ENCODE data around the gene PDE4A.
"Not testable (repeated sequence)": the region's sequence is repeated elsewhere in the genome, so short reads cannot be mapped to it uniquely, and the experiment has no call there.

The PDE4A gene

DNA sequence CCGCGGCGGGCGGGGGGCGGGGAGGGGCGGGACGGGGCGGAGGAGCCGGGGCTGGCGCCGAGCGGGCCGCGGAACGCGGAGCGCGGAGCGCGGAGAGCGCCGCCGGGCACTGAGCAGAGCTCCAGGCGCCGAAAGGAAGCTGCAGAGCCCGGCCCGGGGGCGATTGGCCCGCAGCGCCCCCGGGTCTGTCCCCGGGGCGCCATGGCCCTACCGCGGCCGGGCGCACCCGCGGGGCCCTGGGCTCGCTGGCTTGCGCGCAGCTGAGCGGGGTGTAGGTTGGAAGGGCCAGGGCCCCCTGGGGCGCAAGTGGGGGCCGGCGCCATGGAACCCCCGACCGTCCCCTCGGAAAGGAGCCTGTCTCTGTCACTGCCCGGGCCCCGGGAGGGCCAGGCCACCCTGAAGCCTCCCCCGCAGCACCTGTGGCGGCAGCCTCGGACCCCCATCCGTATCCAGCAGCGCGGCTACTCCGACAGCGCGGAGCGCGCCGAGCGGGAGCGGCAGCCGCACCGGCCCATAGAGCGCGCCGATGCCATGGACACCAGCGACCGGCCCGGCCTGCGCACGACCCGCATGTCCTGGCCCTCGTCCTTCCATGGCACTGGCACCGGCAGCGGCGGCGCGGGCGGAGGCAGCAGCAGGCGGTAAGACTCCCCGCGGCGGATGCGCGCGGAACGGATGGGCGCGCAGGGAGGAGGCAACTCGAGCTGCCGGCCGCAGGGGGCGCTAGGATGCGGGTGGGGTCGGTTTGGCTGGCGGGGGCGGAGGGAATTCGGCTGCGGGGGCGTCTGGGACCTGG is at the start of gene PDE4A:
Gene PDE4A, plus strand, starts transcription at position 95 of the 796 bp plus-strand sequence. Its CDS starts 227 bp downstream, at position 322.
- DNase-seq = peak; percentile 68

GRCh38 chr19:10372690-10373089 is 47.6 kb upstream of the PDE4A start:
- DNase-seq = peak; percentile 76

DNA sequence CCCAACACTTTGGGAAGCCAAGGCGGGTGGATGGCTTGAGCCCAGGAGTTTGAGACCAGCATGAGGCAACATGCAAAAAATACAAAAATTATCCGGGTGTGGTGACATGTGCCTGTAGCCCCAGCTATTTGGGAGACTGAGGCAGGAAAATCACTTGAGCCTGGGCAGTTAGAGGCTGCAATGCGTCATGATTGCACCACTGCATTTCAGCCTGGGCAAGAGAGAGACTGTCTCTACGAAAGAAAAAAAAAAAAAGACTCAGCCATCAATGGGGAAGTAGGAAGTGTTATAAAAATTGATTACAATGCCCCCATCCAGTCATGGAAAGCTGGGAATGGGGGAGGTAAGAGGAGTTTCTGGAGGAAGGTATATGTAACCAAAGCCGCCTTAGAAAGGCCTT is 45.4 kb upstream of the PDE4A start:
- DNase-seq = peak; percentile 41

DNA sequence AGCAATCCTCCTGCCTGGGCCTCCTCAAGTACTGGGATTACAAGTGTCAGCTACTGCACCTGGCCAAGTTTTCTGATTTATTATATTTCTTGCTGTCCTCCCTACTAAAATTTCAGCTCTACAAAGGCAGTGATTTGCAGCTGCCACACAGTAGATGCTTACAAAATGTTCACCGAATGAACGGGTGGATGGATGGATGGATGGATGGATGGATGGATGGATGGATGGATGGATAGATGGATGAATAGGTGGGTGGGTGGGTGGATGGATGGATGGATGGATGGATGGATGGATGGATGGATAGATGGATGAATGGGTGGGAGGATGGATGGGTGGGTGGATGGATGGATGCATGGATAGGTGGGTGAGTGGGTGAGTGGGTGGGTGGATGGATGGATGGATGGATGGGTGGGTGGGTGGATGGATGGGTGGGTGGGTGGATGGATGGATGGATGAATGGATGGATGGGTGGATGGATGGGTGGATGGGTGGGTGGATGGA is 43.1 kb upstream of the PDE4A start:
- not testable (repeated sequence) for DNase-seq

DNA sequence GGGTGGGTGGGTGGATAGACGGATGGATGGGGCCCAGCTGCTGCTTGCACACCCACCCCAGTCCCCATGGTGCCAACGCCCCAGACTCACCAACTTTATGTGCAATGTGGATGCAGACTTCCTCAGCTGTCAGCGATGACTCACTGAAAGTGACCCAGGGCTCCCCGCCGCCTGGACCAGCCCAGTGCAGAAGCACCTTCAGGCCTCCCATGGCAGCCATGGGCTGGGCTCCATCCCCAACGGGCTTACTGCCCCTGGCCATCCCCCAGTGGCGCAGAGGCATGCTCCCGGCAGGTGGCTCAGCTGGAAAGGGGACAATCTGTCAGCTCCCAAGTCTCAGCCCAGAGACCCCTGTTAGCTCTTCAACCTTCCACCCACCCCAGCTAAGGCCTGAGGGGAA is 42.2 kb upstream of the PDE4A start:
- peak; percentile 11 for DNase-seq

- DNase-seq = no peak
These were observed 40.4 kb upstream of the PDE4A start for GRCh38 chr19:10379880-10380312.

- DNase-seq = peak; percentile 98
These were observed 39.8 kb upstream of the PDE4A start, which contains the start of gene TYK2 for GRCh38 chr19:10380313-10381102. Gene TYK2 (minus strand): TSS chr19:10380572. CDS start chr19:10378406, 2,166 bp downstream.

GRCh38 chr19:10383223-10383499 is 37.2 kb upstream of the PDE4A start:
- not testable (repeated sequence) for DNase-seq

- DNase-seq = no peak
These were observed 35.8 kb upstream of the PDE4A start for GRCh38 chr19:10384580-10384979.

DNA sequence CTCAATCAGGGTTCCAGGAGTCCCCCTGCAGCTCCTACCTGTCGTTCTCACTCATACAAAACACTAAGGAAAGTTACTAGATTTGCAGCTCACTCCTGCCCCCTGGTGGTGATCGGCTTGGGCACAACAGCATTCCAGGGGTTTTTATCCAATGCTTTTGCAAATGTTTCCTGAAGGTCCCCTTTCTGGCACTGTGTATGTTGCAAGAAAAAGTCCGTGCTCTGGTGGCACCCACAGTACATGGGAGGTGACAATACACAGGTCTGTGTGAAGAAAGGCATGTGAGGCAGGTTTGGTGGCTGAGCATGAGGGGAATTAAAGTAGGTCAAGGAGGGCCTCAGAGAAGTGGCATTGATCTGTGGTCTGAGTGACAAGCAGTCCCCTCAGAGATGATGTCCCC is 31.4 kb upstream of the PDE4A start:
- DNase-seq = peak; percentile 88

- DNase-seq = no peak
These were observed 30.5 kb upstream of the PDE4A start for GRCh38 chr19:10389863-10390262.

DNA sequence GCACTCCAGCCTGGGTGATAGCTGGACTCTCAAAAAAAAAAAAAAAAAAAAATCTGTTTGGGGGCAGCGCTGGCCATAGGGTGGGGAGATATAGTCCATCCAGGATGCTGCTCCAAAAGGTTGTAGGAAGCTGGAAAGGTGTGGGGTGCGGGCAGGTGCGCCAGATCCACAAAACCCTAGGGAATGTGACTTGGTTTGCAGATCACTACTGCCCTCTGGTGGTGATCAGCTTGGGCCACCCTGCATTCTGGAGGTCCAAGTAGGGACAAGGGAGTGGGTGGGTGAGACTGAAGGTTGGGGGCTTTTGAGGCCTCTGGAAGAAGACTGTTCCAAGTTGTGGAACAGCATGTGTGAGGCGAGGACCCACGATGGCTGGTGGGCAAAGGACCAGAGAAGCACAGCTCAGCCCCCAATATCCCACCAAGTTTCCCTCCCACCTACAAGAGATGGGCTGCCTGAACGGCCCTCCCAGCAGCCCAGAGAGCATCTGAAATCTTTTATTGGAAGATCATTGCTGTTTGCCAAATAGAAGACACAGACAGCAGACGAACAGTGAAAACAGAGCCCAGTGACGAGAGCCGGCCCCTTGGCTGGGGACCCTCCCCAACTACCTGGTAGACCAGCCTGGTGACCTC is 29.6 kb upstream of the PDE4A start:
- DNase-seq = peak; percentile 74

- DNase-seq = no peak
These were observed 28.2 kb upstream of the PDE4A start for GRCh38 chr19:10392120-10392519.

- DNase-seq = no peak
These were observed 27.2 kb upstream of the PDE4A start for GRCh38 chr19:10393137-10393536.

DNA sequence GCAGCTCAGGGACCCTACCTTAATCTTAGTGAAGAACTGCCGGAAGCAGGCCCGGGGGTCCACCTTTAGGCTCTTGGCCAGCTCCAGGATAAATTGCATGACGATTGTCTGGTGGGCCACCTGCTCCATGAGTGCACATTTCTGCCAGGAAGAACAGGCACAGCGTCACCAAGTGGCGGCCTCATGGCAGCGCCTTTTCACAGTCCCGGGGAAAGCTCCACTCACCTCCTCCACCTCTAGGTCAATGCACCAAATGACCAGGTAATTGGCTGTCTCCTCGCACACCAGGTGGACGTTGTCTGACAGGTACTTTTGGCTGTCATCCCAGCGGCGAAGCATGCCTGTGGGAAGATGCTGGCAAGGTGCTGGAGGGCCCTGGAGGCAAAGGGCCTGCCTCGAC is 25.3 kb upstream of the PDE4A start:
- no peak for DNase-seq

DNA sequence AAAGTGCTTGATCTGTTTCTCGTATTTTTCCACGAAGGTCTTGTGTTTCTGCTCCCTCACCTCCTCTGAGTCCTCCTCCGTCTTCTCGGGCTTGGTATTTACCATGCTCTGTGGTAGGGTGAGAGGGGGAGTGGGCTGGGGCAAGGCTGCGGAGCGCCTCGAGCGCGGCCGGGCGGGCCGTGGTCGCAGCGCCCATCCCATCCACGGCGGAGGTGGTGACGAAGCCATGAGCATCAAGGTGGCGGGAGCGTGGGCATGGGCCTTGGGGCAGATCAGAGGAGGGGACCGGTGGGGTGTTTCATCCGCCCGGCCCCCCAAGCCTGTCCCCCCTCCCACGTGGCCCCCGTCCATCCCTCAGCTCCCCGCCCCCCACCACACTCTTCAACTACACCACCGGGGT is 24.9 kb upstream of the PDE4A start:
- DNase-seq = no peak

DNA sequence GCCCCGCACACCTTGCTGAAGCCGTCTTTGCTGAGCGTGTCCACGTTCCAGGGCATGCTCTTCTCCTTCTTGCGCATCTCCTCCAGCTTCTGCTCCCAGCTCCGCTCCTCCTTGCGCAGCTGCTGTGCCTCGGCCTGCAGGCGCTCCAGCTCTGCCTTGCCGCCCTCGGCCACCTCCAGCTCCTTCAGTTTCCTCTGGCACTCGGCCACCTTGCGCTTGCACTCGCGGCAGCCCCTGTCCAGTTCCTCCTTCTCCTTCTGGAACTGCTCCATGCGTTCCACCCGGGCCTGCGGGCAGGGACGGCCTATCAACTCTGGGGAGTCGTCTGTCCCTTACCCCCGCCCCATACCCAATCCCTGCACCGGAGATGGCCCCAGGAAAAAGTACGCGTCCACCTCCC is 24.4 kb upstream of the PDE4A start:
- no peak for DNase-seq

DNA sequence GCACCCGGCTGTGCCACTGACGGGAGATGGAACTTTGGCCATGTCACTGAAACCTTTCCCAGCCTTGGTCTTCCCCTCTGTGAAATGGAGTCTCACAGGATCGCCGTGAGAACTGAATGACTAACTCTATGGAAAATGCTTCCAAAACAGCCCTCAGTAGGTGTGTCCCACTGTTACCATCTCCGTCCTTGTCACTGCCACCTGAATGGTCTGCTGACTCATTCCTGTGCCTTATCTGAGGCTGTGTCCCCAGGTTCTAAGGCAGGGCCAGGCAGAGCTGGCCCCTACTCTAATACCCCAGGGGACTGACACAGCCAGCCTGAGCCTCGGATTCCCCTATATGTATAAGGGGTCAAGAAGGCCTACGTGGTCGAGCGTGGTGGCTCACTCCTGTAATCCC is 21.5 kb upstream of the PDE4A start:
- DNase-seq = no peak

GRCh38 chr19:10399340-10399739 is 21.0 kb upstream of the PDE4A start:
- not testable (repeated sequence) for DNase-seq

DNA sequence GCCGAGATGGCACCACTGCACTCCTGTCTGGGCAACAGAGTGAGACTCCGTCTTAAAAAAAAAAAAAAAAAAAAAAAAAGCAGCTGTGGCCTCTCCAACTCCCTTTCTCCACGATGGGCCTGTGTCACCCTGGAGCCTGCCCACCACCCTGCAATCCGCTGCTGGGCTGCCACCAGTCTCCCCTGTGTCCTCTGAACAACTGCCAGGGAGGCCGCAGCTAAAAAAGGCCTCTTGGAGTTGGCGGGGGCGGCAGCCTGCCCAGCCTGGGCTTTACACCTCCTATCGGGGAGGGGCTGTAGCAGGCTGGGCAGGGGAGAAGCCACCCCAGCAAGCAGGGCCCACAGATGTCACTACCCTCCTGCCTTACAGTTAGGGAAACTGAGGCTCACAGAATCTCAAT is 20.5 kb upstream of the PDE4A start:
- no peak for DNase-seq

DNA sequence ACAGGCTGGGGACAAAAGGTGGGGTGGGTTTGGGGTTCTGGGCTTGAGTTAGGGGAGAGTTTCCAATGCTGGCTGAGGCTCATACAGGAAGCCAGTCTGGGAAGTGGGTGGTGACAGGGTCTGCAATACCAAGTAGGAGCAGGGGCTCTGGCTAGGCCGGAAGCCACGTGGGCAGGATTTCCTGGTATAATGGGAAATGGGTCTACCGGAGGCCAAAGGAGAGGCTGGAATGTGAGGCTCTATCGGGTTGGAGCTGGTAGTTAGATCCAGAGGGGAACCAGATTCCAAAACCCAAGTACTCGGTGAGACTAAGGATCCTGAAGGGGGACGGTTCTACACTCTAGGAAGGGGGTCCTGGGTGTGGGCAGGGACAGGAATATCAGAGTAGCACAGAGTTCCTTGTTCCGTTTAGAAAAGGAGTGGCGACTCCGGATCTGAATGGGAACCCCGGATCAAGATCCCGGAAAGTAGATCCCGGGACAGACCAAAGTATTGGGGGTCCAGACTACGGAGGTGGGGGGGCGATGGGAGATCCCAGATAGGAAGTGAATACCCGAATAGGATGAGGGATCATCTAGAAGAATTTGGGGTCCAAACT is 17.8 kb upstream of the PDE4A start:
- peak; percentile 43 for DNase-seq

GRCh38 chr19:10403137-10404021 is 17.0 kb upstream of the PDE4A start, which contains the start of gene CDC37:
Gene CDC37 (minus strand): TSS chr19:10403542. CDS start chr19:10403479, 63 bp downstream.
- DNase-seq = peak; percentile 99

Measured in suppressor macrophage treated with lipopolysaccharide for 4 hours (primary cell).